SK-N-SH (cell line): ENCODE measurements around the gene SLC11A1.

Experiments used
- GABPA ChIP-seq: IDR thresholded peaks from 2 replicates; pipeline ENCODE4 v1.4.0; 2012; ENCODE audit warnings: low read depth, mild to moderate bottlenecking
- NRF1 ChIP-seq: IDR thresholded peaks from 2 replicates; pipeline ENCODE4 v1.6.1; 2012; ENCODE audit warnings: low read depth, mild to moderate bottlenecking, low read length
- POLR2AphosphoS5 ChIP-seq: IDR thresholded peaks from 2 replicates; pipeline ENCODE4 v1.6.1; 2012; ENCODE audit warnings: low read depth, low read length
- RAD21 ChIP-seq: IDR thresholded peaks from 2 replicates; pipeline ENCODE4 v1.6.1; 2012; ENCODE audit warnings: mild to moderate bottlenecking, low read length
- TF ChIP-seq, protein P1 (sequence below): fragments of 200-600 bp; sonication (generic); IDR thresholded peaks from 2 replicates; pipeline ENCODE4 v1.6.1; 2017; ENCODE audit warnings: antibody characterized with exemption, mild to moderate bottlenecking, moderate library complexity
- TF ChIP-seq, protein P2 (sequence below): IDR thresholded peaks from 2 replicates; pipeline ENCODE4 v1.6.1; 2012; ENCODE audit warnings: mild to moderate bottlenecking, low read depth, low read length, moderate library complexity

DNA sequence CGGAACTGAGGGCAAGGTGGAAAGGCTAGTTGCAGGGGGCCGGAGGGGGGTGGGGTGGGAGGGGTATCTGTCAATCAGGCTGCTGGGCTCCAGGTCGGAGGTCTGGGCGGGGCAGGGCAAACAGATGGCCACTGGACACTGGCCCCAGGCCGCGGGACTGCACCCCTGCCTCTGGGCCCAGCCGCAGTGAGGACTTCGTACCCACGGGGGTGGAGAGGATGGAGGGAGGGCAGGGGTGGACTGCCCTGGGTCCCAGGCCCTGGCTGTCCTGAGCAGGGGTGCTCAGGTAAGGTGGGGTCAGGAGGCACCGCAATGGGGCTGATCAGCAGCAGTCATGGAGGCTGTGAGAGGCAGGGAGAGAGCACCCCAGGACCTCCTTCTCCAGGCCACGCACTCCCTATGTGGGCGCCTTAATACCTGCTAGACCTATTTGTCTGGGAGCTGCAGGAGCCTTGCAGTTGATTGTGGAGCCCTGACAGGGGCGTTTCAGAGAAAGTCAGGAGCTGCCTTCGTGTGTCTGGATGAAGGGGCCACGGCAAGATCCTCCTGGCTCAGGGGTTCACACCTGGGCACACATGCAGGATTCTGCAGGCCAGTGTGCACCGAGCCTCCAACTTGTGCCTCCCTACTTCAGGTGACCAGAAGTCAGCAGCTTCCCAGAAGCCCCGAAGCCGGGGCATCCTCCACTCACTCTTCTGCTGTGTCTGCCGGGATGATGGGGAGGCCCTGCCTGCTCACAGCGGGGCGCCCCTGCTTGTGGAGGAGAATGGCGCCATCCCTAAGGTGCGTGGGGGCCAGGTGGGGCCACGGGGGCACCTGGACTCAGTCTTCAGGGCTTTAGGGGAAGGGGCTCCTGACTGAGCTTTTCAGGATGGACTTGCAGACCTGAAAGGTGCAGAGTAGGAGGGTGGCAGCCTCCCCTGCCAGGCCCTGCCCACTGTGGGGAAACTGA lies 19.1 kb downstream of the SLC11A1 start:
- TF ChIP-seq, protein P1, sequence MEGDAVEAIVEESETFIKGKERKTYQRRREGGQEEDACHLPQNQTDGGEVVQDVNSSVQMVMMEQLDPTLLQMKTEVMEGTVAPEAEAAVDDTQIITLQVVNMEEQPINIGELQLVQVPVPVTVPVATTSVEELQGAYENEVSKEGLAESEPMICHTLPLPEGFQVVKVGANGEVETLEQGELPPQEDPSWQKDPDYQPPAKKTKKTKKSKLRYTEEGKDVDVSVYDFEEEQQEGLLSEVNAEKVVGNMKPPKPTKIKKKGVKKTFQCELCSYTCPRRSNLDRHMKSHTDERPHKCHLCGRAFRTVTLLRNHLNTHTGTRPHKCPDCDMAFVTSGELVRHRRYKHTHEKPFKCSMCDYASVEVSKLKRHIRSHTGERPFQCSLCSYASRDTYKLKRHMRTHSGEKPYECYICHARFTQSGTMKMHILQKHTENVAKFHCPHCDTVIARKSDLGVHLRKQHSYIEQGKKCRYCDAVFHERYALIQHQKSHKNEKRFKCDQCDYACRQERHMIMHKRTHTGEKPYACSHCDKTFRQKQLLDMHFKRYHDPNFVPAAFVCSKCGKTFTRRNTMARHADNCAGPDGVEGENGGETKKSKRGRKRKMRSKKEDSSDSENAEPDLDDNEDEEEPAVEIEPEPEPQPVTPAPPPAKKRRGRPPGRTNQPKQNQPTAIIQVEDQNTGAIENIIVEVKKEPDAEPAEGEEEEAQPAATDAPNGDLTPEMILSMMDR = no peak
- TF ChIP-seq POLR2AphosphoS5 = no peak
- no peak for TF ChIP-seq GABPA
- TF ChIP-seq, protein P2, sequence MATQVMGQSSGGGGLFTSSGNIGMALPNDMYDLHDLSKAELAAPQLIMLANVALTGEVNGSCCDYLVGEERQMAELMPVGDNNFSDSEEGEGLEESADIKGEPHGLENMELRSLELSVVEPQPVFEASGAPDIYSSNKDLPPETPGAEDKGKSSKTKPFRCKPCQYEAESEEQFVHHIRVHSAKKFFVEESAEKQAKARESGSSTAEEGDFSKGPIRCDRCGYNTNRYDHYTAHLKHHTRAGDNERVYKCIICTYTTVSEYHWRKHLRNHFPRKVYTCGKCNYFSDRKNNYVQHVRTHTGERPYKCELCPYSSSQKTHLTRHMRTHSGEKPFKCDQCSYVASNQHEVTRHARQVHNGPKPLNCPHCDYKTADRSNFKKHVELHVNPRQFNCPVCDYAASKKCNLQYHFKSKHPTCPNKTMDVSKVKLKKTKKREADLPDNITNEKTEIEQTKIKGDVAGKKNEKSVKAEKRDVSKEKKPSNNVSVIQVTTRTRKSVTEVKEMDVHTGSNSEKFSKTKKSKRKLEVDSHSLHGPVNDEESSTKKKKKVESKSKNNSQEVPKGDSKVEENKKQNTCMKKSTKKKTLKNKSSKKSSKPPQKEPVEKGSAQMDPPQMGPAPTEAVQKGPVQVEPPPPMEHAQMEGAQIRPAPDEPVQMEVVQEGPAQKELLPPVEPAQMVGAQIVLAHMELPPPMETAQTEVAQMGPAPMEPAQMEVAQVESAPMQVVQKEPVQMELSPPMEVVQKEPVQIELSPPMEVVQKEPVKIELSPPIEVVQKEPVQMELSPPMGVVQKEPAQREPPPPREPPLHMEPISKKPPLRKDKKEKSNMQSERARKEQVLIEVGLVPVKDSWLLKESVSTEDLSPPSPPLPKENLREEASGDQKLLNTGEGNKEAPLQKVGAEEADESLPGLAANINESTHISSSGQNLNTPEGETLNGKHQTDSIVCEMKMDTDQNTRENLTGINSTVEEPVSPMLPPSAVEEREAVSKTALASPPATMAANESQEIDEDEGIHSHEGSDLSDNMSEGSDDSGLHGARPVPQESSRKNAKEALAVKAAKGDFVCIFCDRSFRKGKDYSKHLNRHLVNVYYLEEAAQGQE = no peak
- no peak for TF ChIP-seq RAD21
- no peak for TF ChIP-seq NRF1
